SK-N-MC (cell line): Measurements from ENCODE around the gene GLMP.

Source experiments
- EZH2 ChIP-seq: fragments of 200-600 bp; sonication (generic); IDR thresholded peaks from one replicate; pipeline ENCODE4 v1.6.1; 2017; ENCODE audit warnings: antibody characterized with exemption
- POLR2AphosphoS5 ChIP-seq: IDR thresholded peaks from 2 replicates; pipeline ENCODE4 v1.6.1; 2012; ENCODE audit warnings: mild to moderate bottlenecking, low read depth, low read length, borderline replicate concordance

GRCh38 chr1:156248323-156248683 is 47.2 kb downstream of the GLMP start:
- no peak for TF ChIP-seq EZH2
- TF ChIP-seq POLR2AphosphoS5, result no peak
